MM.1S (cell line): ENCODE data around the gene C1QTNF9.

Experiments used
- DNase-seq: peaks from one replicate; pipeline ENCODE4 v3.0.0-alpha.2; 2015
- H2AFZ ChIP-seq: fragments of 300-600 bp; sonication (generic); 2 replicates; pipeline ENCODE4 v1.6.0; 2016; ENCODE audit warnings: antibody characterized with exemption, low read length
- H3F3A ChIP-seq: fragments of 300-600 bp; sonication (generic); 2 replicates; pipeline ENCODE4 v1.6.1; 2016; ENCODE audit warnings: mild to moderate bottlenecking, antibody characterized with exemption, low read length, moderate library complexity, mixed read lengths; ENCODE audit not compliant: insufficient read depth
- H3K27ac ChIP-seq: fragments of 300-600 bp; sonication (generic); 2 replicates; pipeline ENCODE4 v1.5.1; 2016; ENCODE audit warnings: mild to moderate bottlenecking, low read length
- H3K27me3 ChIP-seq: fragments of 300-600 bp; sonication (generic); replicated peaks from 2 replicates; pipeline ENCODE4 v1.6.0; 2016; ENCODE audit warnings: low read length; ENCODE audit not compliant: insufficient read depth
- H3K36me3 ChIP-seq: fragments of 300-600 bp; sonication (generic); replicated peaks from 2 replicates; pipeline ENCODE4 v1.6.1; 2016; ENCODE audit warnings: mild to moderate bottlenecking, low read length, mixed read lengths; ENCODE audit not compliant: insufficient read depth
- H3K4me1 ChIP-seq: fragments of 300-600 bp; sonication (generic); 2 replicates; pipeline ENCODE4 v1.6.1; 2016; ENCODE audit warnings: low read length, mixed read lengths
- H3K4me2 ChIP-seq: fragments of 300-600 bp; sonication (generic); 2 replicates; pipeline ENCODE4 v1.6.0; 2016; ENCODE audit warnings: low read depth, low read length
- H3K4me3 ChIP-seq: fragments of 300-600 bp; sonication (generic); 2 replicates; pipeline ENCODE4 v1.5.1; 2016; ENCODE audit warnings: low read length, mixed read lengths
- H3K79me2 ChIP-seq: fragments of 300-600 bp; sonication (generic); 2 replicates; pipeline ENCODE4 v1.6.1; 2016; ENCODE audit warnings: mixed run types, low read length, mixed read lengths
- H3K9ac ChIP-seq: fragments of 300-600 bp; sonication (generic); 2 replicates; pipeline ENCODE4 v1.6.1; 2016; ENCODE audit warnings: low read length, mixed read lengths
- H3K9me2 ChIP-seq: fragments of 300-600 bp; sonication (generic); replicated peaks from 2 replicates; pipeline ENCODE4 v1.6.1; 2016; ENCODE audit warnings: mild to moderate bottlenecking, low read length, mixed read lengths; ENCODE audit not compliant: insufficient read depth
- H3K9me3 ChIP-seq: fragments of 300-600 bp; sonication (generic); replicated peaks from 2 replicates; pipeline ENCODE4 v1.6.1; 2016; ENCODE audit warnings: mild to moderate bottlenecking, low read length, mixed read lengths; ENCODE audit not compliant: insufficient read depth
- H4K20me1 ChIP-seq: fragments of 300-600 bp; sonication (generic); 2 replicates; pipeline ENCODE4 v1.6.1; 2016; ENCODE audit warnings: mild to moderate bottlenecking, low read length, moderate library complexity, mixed read lengths; ENCODE audit not compliant: insufficient read depth
- EZH2 ChIP-seq: fragments of 300-600 bp; sonication (generic); optimal IDR thresholded peaks from 2 replicates; pipeline ENCODE3; 2017; ENCODE audit warnings: low read depth, mild to moderate bottlenecking, antibody characterized with exemption, low read length, mixed read lengths
- EZH2phosphoT487 ChIP-seq: fragments of 300-600 bp; sonication (generic); IDR thresholded peaks from 2 replicates; pipeline ENCODE4 v1.6.1; 2018; ENCODE audit warnings: antibody characterized with exemption, low read length
- TF ChIP-seq, protein P1 (sequence below): fragments of 300-600 bp; sonication (generic); IDR thresholded peaks from 2 replicates; pipeline ENCODE4 v1.5.1; 2016; ENCODE audit warnings: antibody characterized with exemption, low read length, mixed read lengths

Gene C1QTNF9

DNA sequence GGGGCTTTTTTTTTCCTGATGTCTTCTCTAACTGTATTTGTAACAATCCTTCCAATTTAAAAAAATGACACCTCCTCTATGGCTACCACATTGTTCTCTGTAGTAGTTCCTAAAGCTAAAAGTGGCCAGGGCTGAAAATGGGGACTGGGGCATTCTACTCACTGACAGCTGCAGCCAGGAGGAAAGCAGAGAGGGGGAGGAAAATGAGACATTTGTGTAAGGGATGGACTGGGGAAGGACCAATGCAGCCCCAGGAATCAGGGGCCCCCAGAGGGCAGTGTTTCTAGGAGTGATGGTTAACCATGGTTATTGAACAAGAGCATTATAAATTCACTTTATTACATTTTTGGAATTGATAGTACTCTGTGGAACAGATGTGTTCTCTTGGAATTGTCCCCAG is 34.3 kb upstream of the C1QTNF9 start:
- TF ChIP-seq, protein P1, sequence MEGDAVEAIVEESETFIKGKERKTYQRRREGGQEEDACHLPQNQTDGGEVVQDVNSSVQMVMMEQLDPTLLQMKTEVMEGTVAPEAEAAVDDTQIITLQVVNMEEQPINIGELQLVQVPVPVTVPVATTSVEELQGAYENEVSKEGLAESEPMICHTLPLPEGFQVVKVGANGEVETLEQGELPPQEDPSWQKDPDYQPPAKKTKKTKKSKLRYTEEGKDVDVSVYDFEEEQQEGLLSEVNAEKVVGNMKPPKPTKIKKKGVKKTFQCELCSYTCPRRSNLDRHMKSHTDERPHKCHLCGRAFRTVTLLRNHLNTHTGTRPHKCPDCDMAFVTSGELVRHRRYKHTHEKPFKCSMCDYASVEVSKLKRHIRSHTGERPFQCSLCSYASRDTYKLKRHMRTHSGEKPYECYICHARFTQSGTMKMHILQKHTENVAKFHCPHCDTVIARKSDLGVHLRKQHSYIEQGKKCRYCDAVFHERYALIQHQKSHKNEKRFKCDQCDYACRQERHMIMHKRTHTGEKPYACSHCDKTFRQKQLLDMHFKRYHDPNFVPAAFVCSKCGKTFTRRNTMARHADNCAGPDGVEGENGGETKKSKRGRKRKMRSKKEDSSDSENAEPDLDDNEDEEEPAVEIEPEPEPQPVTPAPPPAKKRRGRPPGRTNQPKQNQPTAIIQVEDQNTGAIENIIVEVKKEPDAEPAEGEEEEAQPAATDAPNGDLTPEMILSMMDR, result no peak
- no peak for TF ChIP-seq EZH2
- no peak for TF ChIP-seq EZH2phosphoT487
- H3F3A ChIP-seq, result no peaks in the 10 kb centered on the region
- no peaks in the 10 kb centered on the region for H3K27me3 ChIP-seq
- no peaks in the 10 kb centered on the region for H4K20me1 ChIP-seq
- H3K27ac ChIP-seq, result no peak overlapping the region
- no peaks in the 10 kb centered on the region for H3K9me3 ChIP-seq
- H3K4me3 ChIP-seq, result no peak overlapping the region
- no peak overlapping the region for H3K4me2 ChIP-seq
- H3K36me3 ChIP-seq, result no peaks in the 10 kb centered on the region
- no peak overlapping the region for H3K9ac ChIP-seq
- H3K4me1 ChIP-seq, result no peaks in the 10 kb centered on the region
- H3K9me2 ChIP-seq, result no peaks in the 10 kb centered on the region
- no peak for DNase-seq
- no peak overlapping the region for H2AFZ ChIP-seq
- no peaks in the 10 kb centered on the region for H3K79me2 ChIP-seq

DNA sequence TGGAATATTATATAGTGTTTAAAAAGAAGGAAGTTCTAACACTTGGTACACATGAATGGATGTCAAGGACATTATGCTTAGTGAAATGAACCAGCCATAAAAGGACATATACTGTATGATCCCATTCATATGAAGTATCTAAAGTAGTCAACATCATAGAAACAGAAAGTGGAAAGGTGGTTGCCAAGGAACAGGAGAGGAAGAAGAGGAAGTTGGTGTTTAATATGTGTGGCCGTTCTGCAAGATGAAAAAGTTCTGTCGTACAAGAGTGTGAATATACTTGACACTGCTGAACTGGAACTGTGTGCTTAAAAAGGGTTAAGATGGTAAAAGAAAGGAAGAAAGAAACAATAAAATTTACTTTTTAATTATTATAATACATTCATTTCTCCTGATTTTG is 33.1 kb upstream of the C1QTNF9 start:
- no peak overlapping the region for H3K4me2 ChIP-seq
- no peaks in the 10 kb centered on the region for H4K20me1 ChIP-seq
- no peaks in the 10 kb centered on the region for H3K9me2 ChIP-seq
- H3K27ac ChIP-seq, result no peak overlapping the region
- no peak overlapping the region for H3K4me3 ChIP-seq
- H3K9me3 ChIP-seq, result no peaks in the 10 kb centered on the region
- no peaks in the 10 kb centered on the region for H3K27me3 ChIP-seq
- no peak overlapping the region for H2AFZ ChIP-seq
- H3K79me2 ChIP-seq, result no peaks in the 10 kb centered on the region
- TF ChIP-seq EZH2 (no peak), EZH2phosphoT487 (no peak)
- TF ChIP-seq, protein P1, result no peak
- H3K9ac ChIP-seq, result no peak overlapping the region
- DNase-seq, result no peak
- no peaks in the 10 kb centered on the region for H3K4me1 ChIP-seq
- no peaks in the 10 kb centered on the region for H3K36me3 ChIP-seq
- no peaks in the 10 kb centered on the region for H3F3A ChIP-seq

GRCh38 chr13:24276861-24277260 is 32.5 kb upstream of the C1QTNF9 start:
- Histone ChIP-seq H3K4me3 (no peak overlapping the region), H3K36me3 (no peaks in the 10 kb centered on the region), H3K9me3 (no peaks in the 10 kb centered on the region), H3K79me2 (no peaks in the 10 kb centered on the region), H3K9ac (no peak overlapping the region), H3K27me3 (no peaks in the 10 kb centered on the region), H3K4me1 (no peaks in the 10 kb centered on the region), H4K20me1 (no peaks in the 10 kb centered on the region), H2AFZ (no peak overlapping the region), H3K9me2 (no peaks in the 10 kb centered on the region), H3F3A (no peaks in the 10 kb centered on the region), H3K27ac (no peak overlapping the region), H3K4me2 (no peak overlapping the region)
- DNase-seq, result no peak
- no peak for TF ChIP-seq EZH2
- TF ChIP-seq, protein P1, result no peak
- no peak for TF ChIP-seq EZH2phosphoT487
